WTC11 (cell line): ENCODE results near the gene POM121L2. TPM values are rescaled to one million over a fixed set of nuclear protein-coding genes. Genes with fewer than 3 reads are reported as not detected.
A peak's percentile ranks its signal among the peaks of the same experiment; 100 is the strongest.

ENCODE experiments used
- ATAC-seq: fragments of 200-7000 bp; cut with Tn5 transposase; 2 replicates; pipeline ENCODE4 v1.10.0; 2021; ENCODE audit warnings: mild to moderate bottlenecking, moderate library complexity
- CTCF ChIA-PET: fragments of 300-600 bp; sonication (Branson Sonifier 250); formaldehyde crosslinking; loops from one replicate; lab custom pipeline; 2021; ENCODE audit warnings: antibody characterized with exemption; lab: Charles Lee
- POLR2A ChIA-PET: fragments of 350-600 bp; sonication (Branson Sonifier 250); formaldehyde crosslinking; loops from one replicate; lab custom pipeline; 2021; ENCODE audit warnings: antibody characterized with exemption; lab: Charles Lee
- DNase-seq: peaks from one replicate; pipeline ENCODE4 v3.0.0; 2021; ENCODE audit warnings: low spot score
- H3K27ac Mint-ChIP-seq: 2 replicates; pipeline ENCODE4 v1.8.0; 2021; ENCODE audit warnings: mixed read lengths
- H3K27me3 Mint-ChIP-seq: 2 replicates; pipeline ENCODE4 v1.8.0; 2021; ENCODE audit warnings: low read depth, mild to moderate bottlenecking, moderate library complexity, mixed read lengths
- H3K36me3 Mint-ChIP-seq: 2 replicates; pipeline ENCODE4 v1.8.0; 2021; ENCODE audit warnings: mixed read lengths
- H3K4me1 Mint-ChIP-seq: 2 replicates; pipeline ENCODE4 v1.8.0; 2022; ENCODE audit warnings: mixed read lengths
- H3K4me3 Mint-ChIP-seq: 2 replicates; pipeline ENCODE4 v1.8.0; 2021; ENCODE audit warnings: mild to moderate bottlenecking, moderate library complexity, mixed read lengths
- H3K9me3 Mint-ChIP-seq: 2 replicates; pipeline ENCODE4 v1.8.0; 2021; ENCODE audit warnings: mixed read lengths
- CREM ChIP-seq: sonication (generic); formaldehyde crosslinking; IDR thresholded peaks from 2 replicates; pipeline ENCODE4 v1.8.1; 2022; ENCODE audit warnings: mild to moderate bottlenecking, missing genetic modification reagents, moderate library complexity
- E2F1 ChIP-seq: sonication (generic); formaldehyde crosslinking; IDR thresholded peaks from 2 replicates; pipeline ENCODE4 v1.8.0; 2022; ENCODE audit warnings: mild to moderate bottlenecking, missing genetic modification reagents
- EMX1 ChIP-seq: fragments of 250-450 bp; sonication (Bioruptor Pico); IDR thresholded peaks from 2 replicates; pipeline ENCODE4 v1.8.0; 2021; ENCODE audit warnings: mild to moderate bottlenecking
- ERG ChIP-seq: fragments of 250-450 bp; sonication (Bioruptor Pico); IDR thresholded peaks from 2 replicates; pipeline ENCODE4 v1.8.0; 2021; ENCODE audit warnings: mild to moderate bottlenecking
- ETV6 ChIP-seq: sonication (generic); formaldehyde crosslinking; IDR thresholded peaks from 2 replicates; pipeline ENCODE4 v1.8.1; 2022; ENCODE audit warnings: mild to moderate bottlenecking, missing genetic modification reagents
- GABPB1 ChIP-seq: sonication (generic); formaldehyde crosslinking; IDR thresholded peaks from 2 replicates; pipeline ENCODE4 v1.8.1; 2023; ENCODE audit warnings: mild to moderate bottlenecking, missing genetic modification reagents
- HMGXB4 ChIP-seq: sonication (generic); formaldehyde crosslinking; IDR thresholded peaks from 2 replicates; pipeline ENCODE4 v1.8.1; 2023; ENCODE audit warnings: mild to moderate bottlenecking, moderate library complexity, missing genetic modification reagents
- JUN ChIP-seq: sonication (generic); formaldehyde crosslinking; IDR thresholded peaks from 2 replicates; pipeline ENCODE4 v1.8.0; 2023; ENCODE audit warnings: mild to moderate bottlenecking, missing genetic modification reagents
- NFE2L1 ChIP-seq: sonication (generic); formaldehyde crosslinking; IDR thresholded peaks from 2 replicates; pipeline ENCODE4 v1.8.1; 2023; ENCODE audit warnings: missing genetic modification reagents
- NFYB ChIP-seq: sonication (generic); formaldehyde crosslinking; conservative IDR thresholded peaks from 2 replicates; pipeline ENCODE4 v1.8.0; 2022; ENCODE audit warnings: low read depth, missing genetic modification reagents
- NR2C2 ChIP-seq: sonication (generic); formaldehyde crosslinking; IDR thresholded peaks from 2 replicates; pipeline ENCODE4 v1.8.0; 2022; ENCODE audit warnings: mild to moderate bottlenecking, missing genetic modification reagents
- PREB ChIP-seq: sonication (generic); formaldehyde crosslinking; IDR thresholded peaks from 2 replicates; pipeline ENCODE4 v1.8.1; 2022; ENCODE audit warnings: mild to moderate bottlenecking, missing genetic modification reagents, moderate library complexity, borderline replicate concordance
- STAT6 ChIP-seq: sonication (generic); formaldehyde crosslinking; conservative IDR thresholded peaks from 2 replicates; pipeline ENCODE4 v1.8.1; 2023; ENCODE audit warnings: mild to moderate bottlenecking, low read depth, missing genetic modification reagents, moderate library complexity
- USF2 ChIP-seq: sonication (generic); formaldehyde crosslinking; IDR thresholded peaks from 2 replicates; pipeline ENCODE4 v1.8.1; 2023; ENCODE audit warnings: mild to moderate bottlenecking, missing genetic modification reagents, moderate library complexity
- ZMAT4 ChIP-seq: fragments of 250-450 bp; sonication (Bioruptor Pico); IDR thresholded peaks from 2 replicates; pipeline ENCODE4 v1.9.0; 2021; ENCODE audit warnings: mild to moderate bottlenecking
- ZSCAN18 ChIP-seq: fragments of 250-450 bp; sonication (Bioruptor Pico); IDR thresholded peaks from 2 replicates; pipeline ENCODE4 v2.1.2; 2022; ENCODE audit warnings: mild to moderate bottlenecking, moderate library complexity
- total RNA-seq: library from RNA; stranded (reverse); gene quantifications from 3 replicates; pipeline ENCODE4 v1.2.3, GENCODE V29; 2021

Gene POM121L2
- total RNA-seq, 1 experiment from 2014 or later, result 0.13 TPM

GRCh38 chr6:27279513-27280063, 32.5 kb downstream of the POM121L2 start:
- peak; percentile 69; the same call in 1 of the 2 replicates for TF ChIP-seq HMGXB4 (CRISPR knock-in tag)
- no peak for TF ChIP-seq EMX1
- no peak for TF ChIP-seq CREM
- TF ChIP-seq E2F1 (CRISPR knock-in tag), result no peak
- no peak for TF ChIP-seq NR2C2 (CRISPR knock-in tag)
- TF ChIP-seq, all 79 proteins: peak for 1
- H3K9me3 Mint-ChIP-seq, result no peaks in the 10 kb centered on the region
- CTCF ChIA-PET, result interaction anchor here (1.0 to 2.5 kb wide), 3 partner anchors 28 to 48 kb away, joined by 3 to 12 read pairs (median 3); no protein-coding TSS in a partner anchor
- DNase-seq (peak; percentile 52), ATAC-seq (peak; percentile 73)
- H3K27ac Mint-ChIP-seq, result no peak overlapping the region
- peaks cover 48% of the 10 kb centered on the region for H3K27me3 Mint-ChIP-seq
- H3K4me3 Mint-ChIP-seq, result peak overlapping the region; percentile 93
- POLR2A ChIA-PET, result interaction anchor here (1.6 kb wide), 1 partner anchor 28 kb away, joined by 3 read pairs; no protein-coding TSS in a partner anchor
- no peaks in the 10 kb centered on the region for H3K36me3 Mint-ChIP-seq
- H3K4me1 Mint-ChIP-seq, result peaks cover 7% of the 10 kb centered on the region; the same call in 1 of the 2 replicates

GRCh38 chr6:27275025-27275956, 36.8 kb downstream of the POM121L2 start:
- CTCF ChIA-PET, result interaction anchor here (0.7 to 2.1 kb wide), 5 partner anchors 14 to 477 kb away, joined by 3 to 13 read pairs (median 5); no protein-coding TSS in a partner anchor
- peaks cover 9% of the 10 kb centered on the region for H3K4me1 Mint-ChIP-seq
- DNase-seq, result peak; percentile 72
- H3K9me3 Mint-ChIP-seq, result no peaks in the 10 kb centered on the region
- no peak for ATAC-seq
- H3K36me3 Mint-ChIP-seq, result no peaks in the 10 kb centered on the region
- H3K27me3 Mint-ChIP-seq, result peaks cover 23% of the 10 kb centered on the region
- H3K27ac Mint-ChIP-seq, result no peak overlapping the region
- POLR2A ChIA-PET, result no interaction called here
- peak overlapping the region; percentile 74 for H3K4me3 Mint-ChIP-seq
- TF ChIP-seq NFE2L1 (CRISPR knock-in tag) (no peak), EMX1 (no peak), NFYB (CRISPR knock-in tag) (no peak), ZMAT4 (CRISPR knock-in tag) (no peak), HMGXB4 (CRISPR knock-in tag) (peak; percentile 54; the same call in 1 of the 2 replicates), STAT6 (no peak), ERG (CRISPR knock-in tag) (no peak), JUN (no peak), PREB (no peak), E2F1 (CRISPR knock-in tag) (no peak), USF2 (no peak), ZSCAN18 (CRISPR knock-in tag) (no peak), ETV6 (CRISPR knock-in tag) (0 out of 2 replicates have a peak, but pooled peaks have one; percentile 39), GABPB1 (CRISPR knock-in tag) (no peak)
